ENCODE measurements around the gene VTA1.

Gene VTA1

DNA sequence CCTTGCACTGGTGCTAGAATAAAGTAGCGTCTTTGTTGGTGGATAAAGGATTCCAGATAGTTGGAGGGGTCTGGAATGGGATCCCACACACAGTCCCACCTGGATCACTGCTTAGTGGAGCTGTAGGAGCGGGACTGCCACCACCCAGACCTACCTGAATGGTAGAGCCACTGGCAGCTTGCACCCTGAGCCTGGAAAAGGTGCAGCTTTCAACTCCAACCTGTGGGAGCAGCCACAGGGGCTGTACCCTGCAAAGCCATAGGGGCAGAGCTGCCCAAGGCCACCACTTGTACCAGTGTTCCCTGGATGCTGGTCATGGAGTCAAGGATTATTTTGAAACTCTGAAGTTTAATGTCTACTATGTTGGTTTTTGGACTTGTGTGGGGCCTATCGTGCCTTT, 26.9 kb downstream of the VTA1 start:
- WGBS = 100% methylated on average over 2 of the region's 3 CpGs
- H3K14ac ChIP-seq (ENCODE audit: low read length in 2 of 2) = no peak overlapping the region
- H2AFZ ChIP-seq (ENCODE audit: low read depth, low read length) = no peak overlapping the region
- peaks cover 28% of the 10 kb centered on the region for H3K9me3 ChIP-seq (ENCODE audit: control insufficient read depth, low read length)
- H4K91ac ChIP-seq (ENCODE audit: low read length) = no peak overlapping the region
- peaks cover 17% of the 10 kb centered on the region for H3K79me1 ChIP-seq (replicated peaks; ENCODE audit: low read length, poor library complexity, severe bottlenecking)
- no peak overlapping the region for H2AK5ac ChIP-seq (ENCODE audit: low read length, severe bottlenecking)
- no peak overlapping the region for H3K4me2 ChIP-seq (ENCODE audit: low read length, poor library complexity, severe bottlenecking)
- no peak overlapping the region for H3K23ac ChIP-seq (ENCODE audit: low read length in 2 of 2)
- H3K27ac ChIP-seq (ENCODE audit: low read length, poor library complexity, severe bottlenecking) = no peak overlapping the region
- H3K4me3 ChIP-seq (ENCODE audit: insufficient read depth in 1 of 2, low read depth in 1 of 2, low read length in 2 of 2) = no peak overlapping the region
- no peaks in the 10 kb centered on the region for H3K4me1 ChIP-seq (ENCODE audit: control insufficient read depth, insufficient read depth, low read depth, low read length)
- no peak overlapping the region for H3K18ac ChIP-seq (ENCODE audit: low read depth in 1 of 2, low read length in 2 of 2)
- H2BK120ac ChIP-seq (ENCODE audit: low read depth, low read length) = no peak overlapping the region
- DNase-seq = no peak
- H2BK5ac ChIP-seq (ENCODE audit: low read depth, low read length, poor library complexity, severe bottlenecking) = no peak overlapping the region
- no peak overlapping the region for H2BK15ac ChIP-seq (ENCODE audit: low read depth, poor library complexity, severe bottlenecking)
- H3K27me3 ChIP-seq (ENCODE audit: control insufficient read depth in 1 of 2, insufficient read depth in 1 of 2, low read length in 2 of 2) = no peaks in the 10 kb centered on the region
- no peak overlapping the region for H2BK12ac ChIP-seq (ENCODE audit: low read length in 2 of 2)
- H3K9ac ChIP-seq (ENCODE audit: low read length) = no peak overlapping the region
- no peak overlapping the region for H3K4ac ChIP-seq (ENCODE audit: low read depth in 1 of 2, low read length in 2 of 2)
- peaks cover 11 to 98% of the 10 kb centered on the region in 2 experiments for H3K36me3 ChIP-seq (ENCODE audit: control insufficient read depth in 1 of 2, insufficient read depth in 2 of 2, low read depth in 1 of 2, low read length in 2 of 2)
- H4K8ac ChIP-seq (ENCODE audit: low read length) = peak overlapping the region; percentile 37

DNA sequence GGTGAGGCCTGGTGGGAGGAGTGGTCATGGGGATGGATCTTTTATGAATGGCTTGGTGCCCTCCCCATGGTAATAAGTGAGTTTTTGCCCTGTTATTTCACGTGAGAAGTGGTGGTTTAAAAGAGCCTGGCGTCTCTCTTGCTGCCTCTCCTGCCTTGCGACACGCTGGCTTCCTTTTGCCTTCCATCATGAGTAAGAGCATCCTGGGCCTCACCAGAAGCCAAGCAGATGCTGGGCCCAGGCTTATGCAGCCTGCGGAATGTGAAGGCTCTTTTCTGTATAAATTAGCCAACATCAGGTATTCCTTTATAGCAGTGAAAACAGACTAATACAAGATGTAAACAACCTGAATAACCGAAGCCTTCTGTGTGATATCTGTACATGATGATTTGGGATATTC, 27.6 kb downstream of the VTA1 start:
- no peak overlapping the region for H3K27ac ChIP-seq (ENCODE audit: low read length, poor library complexity, severe bottlenecking)
- H3K79me1 ChIP-seq (replicated peaks; ENCODE audit: low read length, poor library complexity, severe bottlenecking) = peaks cover 17% of the 10 kb centered on the region
- H3K4me3 ChIP-seq (ENCODE audit: insufficient read depth in 1 of 2, low read depth in 1 of 2, low read length in 2 of 2) = no peak overlapping the region
- no peak overlapping the region for H2BK12ac ChIP-seq (ENCODE audit: low read length in 2 of 2)
- H4K91ac ChIP-seq (ENCODE audit: low read length) = no peak overlapping the region
- WGBS = 96% methylated on average over 4 of the region's 6 CpGs
- no peak overlapping the region for H3K23ac ChIP-seq (ENCODE audit: low read length in 2 of 2)
- no peaks in the 10 kb centered on the region for H3K27me3 ChIP-seq (ENCODE audit: control insufficient read depth in 1 of 2, insufficient read depth in 1 of 2, low read length in 2 of 2)
- no peaks in the 10 kb centered on the region for H3K4me1 ChIP-seq (ENCODE audit: control insufficient read depth, insufficient read depth, low read depth, low read length)
- H3K9ac ChIP-seq (ENCODE audit: low read length) = no peak overlapping the region
- peaks cover 28% of the 10 kb centered on the region for H3K9me3 ChIP-seq (ENCODE audit: control insufficient read depth, low read length)
- H4K8ac ChIP-seq (ENCODE audit: low read length) = no peak overlapping the region
- peaks cover 11 to 97% of the 10 kb centered on the region in 2 experiments for H3K36me3 ChIP-seq (ENCODE audit: control insufficient read depth in 1 of 2, insufficient read depth in 2 of 2, low read depth in 1 of 2, low read length in 2 of 2)
- no peak overlapping the region for H2BK120ac ChIP-seq (ENCODE audit: low read depth, low read length)
- no peak overlapping the region for H2BK15ac ChIP-seq (ENCODE audit: low read depth, poor library complexity, severe bottlenecking)
- DNase-seq = no peak
- no peak overlapping the region for H3K4me2 ChIP-seq (ENCODE audit: low read length, poor library complexity, severe bottlenecking)
- H2BK5ac ChIP-seq (ENCODE audit: low read depth, low read length, poor library complexity, severe bottlenecking) = no peak overlapping the region
- H2AK5ac ChIP-seq (ENCODE audit: low read length, severe bottlenecking) = no peak overlapping the region
- no peak overlapping the region for H3K18ac ChIP-seq (ENCODE audit: low read depth in 1 of 2, low read length in 2 of 2)
- H2AFZ ChIP-seq (ENCODE audit: low read depth, low read length) = no peak overlapping the region
- no peak overlapping the region for H3K14ac ChIP-seq (ENCODE audit: low read length in 2 of 2)
- no peak overlapping the region for H3K4ac ChIP-seq (ENCODE audit: low read depth in 1 of 2, low read length in 2 of 2)

DNA sequence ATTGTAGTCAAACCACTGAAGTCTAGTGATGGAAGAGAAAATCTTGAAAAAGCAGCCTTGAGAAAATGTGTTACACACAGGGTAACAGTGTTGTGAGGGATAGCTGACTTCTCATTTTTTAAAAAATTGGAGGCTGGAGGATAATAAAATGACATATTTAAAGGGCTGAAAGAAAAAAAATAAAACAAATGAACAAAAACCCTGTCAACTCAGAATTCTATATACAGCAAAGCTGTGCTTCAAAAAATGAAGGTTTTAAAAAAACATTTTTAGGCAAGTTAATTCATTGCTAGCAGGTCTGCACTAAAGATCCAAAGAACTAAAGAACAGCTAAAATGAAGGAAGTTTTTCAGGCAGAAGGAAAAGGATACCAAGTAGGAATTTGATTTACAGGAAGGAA, 31.1 kb downstream of the VTA1 start:
- Histone ChIP-seq H3K4ac (ENCODE audit: low read depth in 1 of 2, low read length in 2 of 2) (no peak overlapping the region), H2AFZ (ENCODE audit: low read depth, low read length) (no peak overlapping the region), H3K27me3 (ENCODE audit: control insufficient read depth in 1 of 2, insufficient read depth in 1 of 2, low read length in 2 of 2) (no peaks in the 10 kb centered on the region), H3K27ac (ENCODE audit: low read length, poor library complexity, severe bottlenecking) (no peak overlapping the region), H3K4me2 (ENCODE audit: low read length, poor library complexity, severe bottlenecking) (no peak overlapping the region), H3K9ac (ENCODE audit: low read length) (no peak overlapping the region), H3K14ac (ENCODE audit: low read length in 2 of 2) (no peak overlapping the region), H3K4me1 (ENCODE audit: control insufficient read depth, insufficient read depth, low read depth, low read length) (no peaks in the 10 kb centered on the region), H2BK120ac (ENCODE audit: low read depth, low read length) (no peak overlapping the region), H2BK12ac (ENCODE audit: low read length in 2 of 2) (no peak overlapping the region), H3K18ac (ENCODE audit: low read depth in 1 of 2, low read length in 2 of 2) (no peak overlapping the region), H3K4me3 (ENCODE audit: insufficient read depth in 1 of 2, low read depth in 1 of 2, low read length in 2 of 2) (no peak overlapping the region), H4K91ac (ENCODE audit: low read length) (no peak overlapping the region), H3K79me1 (replicated peaks; ENCODE audit: low read length, poor library complexity, severe bottlenecking) (peaks cover 20% of the 10 kb centered on the region), H2BK15ac (ENCODE audit: low read depth, poor library complexity, severe bottlenecking) (no peak overlapping the region), H2BK5ac (ENCODE audit: low read depth, low read length, poor library complexity, severe bottlenecking) (no peak overlapping the region), H3K23ac (ENCODE audit: low read length in 2 of 2) (no peak overlapping the region), H3K9me3 (ENCODE audit: control insufficient read depth, low read length) (peaks cover 28% of the 10 kb centered on the region), H3K36me3 (ENCODE audit: control insufficient read depth in 1 of 2, insufficient read depth in 2 of 2, low read depth in 1 of 2, low read length in 2 of 2) (peaks cover 10 to 77% of the 10 kb centered on the region in 2 experiments), H4K8ac (ENCODE audit: low read length) (no peak overlapping the region), H2AK5ac (ENCODE audit: low read length, severe bottlenecking) (no peak overlapping the region)
- DNase-seq = no peak

DNA sequence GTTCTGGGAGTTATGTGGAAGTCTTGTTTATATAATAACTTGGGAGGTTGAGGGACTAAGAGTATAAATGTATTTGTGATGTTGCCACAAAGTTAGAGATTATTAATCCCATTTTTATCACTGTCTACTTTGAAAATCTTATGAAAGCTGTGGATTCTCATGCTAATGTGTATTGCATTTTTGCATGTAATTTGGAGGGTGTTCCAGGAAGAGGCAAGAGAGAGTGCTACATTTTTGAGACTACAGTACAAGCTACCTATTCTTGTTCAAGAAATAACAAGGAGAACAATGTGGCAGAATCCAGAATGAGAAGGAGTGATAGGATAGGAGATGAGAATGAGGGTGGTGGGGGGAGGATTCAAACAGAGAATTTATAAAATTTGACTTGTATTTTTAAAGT, 34.9 kb downstream of the VTA1 start:
- no peak overlapping the region for H3K23ac ChIP-seq (ENCODE audit: low read length in 2 of 2)
- H3K27ac ChIP-seq (ENCODE audit: low read length, poor library complexity, severe bottlenecking) = no peak overlapping the region
- no peaks in the 10 kb centered on the region for H3K27me3 ChIP-seq (ENCODE audit: control insufficient read depth in 1 of 2, insufficient read depth in 1 of 2, low read length in 2 of 2)
- peaks cover 16% of the 10 kb centered on the region for H3K9me3 ChIP-seq (ENCODE audit: control insufficient read depth, low read length)
- H3K4me1 ChIP-seq (ENCODE audit: control insufficient read depth, insufficient read depth, low read depth, low read length) = no peaks in the 10 kb centered on the region
- no peak overlapping the region for H2BK120ac ChIP-seq (ENCODE audit: low read depth, low read length)
- no peak overlapping the region for H2BK5ac ChIP-seq (ENCODE audit: low read depth, low read length, poor library complexity, severe bottlenecking)
- no peak overlapping the region for H3K4me3 ChIP-seq (ENCODE audit: insufficient read depth in 1 of 2, low read depth in 1 of 2, low read length in 2 of 2)
- no peak overlapping the region for H2AK5ac ChIP-seq (ENCODE audit: low read length, severe bottlenecking)
- no peak overlapping the region for H2AFZ ChIP-seq (ENCODE audit: low read depth, low read length)
- H3K4ac ChIP-seq (ENCODE audit: low read depth in 1 of 2, low read length in 2 of 2) = no peak overlapping the region
- H3K14ac ChIP-seq (ENCODE audit: low read length in 2 of 2) = no peak overlapping the region
- no peak overlapping the region for H4K91ac ChIP-seq (ENCODE audit: low read length)
- no peak overlapping the region for H4K8ac ChIP-seq (ENCODE audit: low read length)
- H3K4me2 ChIP-seq (ENCODE audit: low read length, poor library complexity, severe bottlenecking) = no peak overlapping the region
- peaks cover 2 to 46% of the 10 kb centered on the region in 2 experiments for H3K36me3 ChIP-seq (ENCODE audit: control insufficient read depth in 1 of 2, insufficient read depth in 2 of 2, low read depth in 1 of 2, low read length in 2 of 2)
- no peak overlapping the region for H2BK12ac ChIP-seq (ENCODE audit: low read length in 2 of 2)
- H3K9ac ChIP-seq (ENCODE audit: low read length) = no peak overlapping the region
- no peak overlapping the region for H2BK15ac ChIP-seq (ENCODE audit: low read depth, poor library complexity, severe bottlenecking)
- H3K18ac ChIP-seq (ENCODE audit: low read depth in 1 of 2, low read length in 2 of 2) = no peak overlapping the region
- no peak for DNase-seq
- H3K79me1 ChIP-seq (replicated peaks; ENCODE audit: low read length, poor library complexity, severe bottlenecking) = peaks cover 9% of the 10 kb centered on the region
